IPS DF 19.7 (cell line): ENCODE measurements around the gene ROBO3.

Experiments
- DNase-seq: peaks from one replicate; pipeline ENCODE4 v3.0.0-alpha.2; 2013; ENCODE audit warnings: low read depth, low spot score

The ROBO3 gene

GRCh38 chr11:124920870-124921609 lies 55.8 kb downstream of the ROBO3 start:
- DNase-seq, result no peak

- DNase-seq, result no peak
Observed at GRCh38 chr11:124922831-124923230, 57.6 kb downstream of the ROBO3 start.

- DNase-seq, result no peak
Observed at GRCh38 chr11:124923296-124923695, 58.1 kb downstream of the ROBO3 start.

GRCh38 chr11:124928942-124929665 lies 63.9 kb downstream of the ROBO3 start:
- no peak for DNase-seq

- DNase-seq, result no peak
Observed at GRCh38 chr11:124930799-124931198, 65.6 kb downstream of the ROBO3 start.
